Suppressor macrophage treated with lipopolysaccharide for 1 hour (primary cell): Measurements from ENCODE around the gene LGALS3.
A peak's percentile ranks its signal among the peaks of the same experiment; 100 is the strongest.

Source experiments
- DNase-seq, 3 donors: peaks; one replicate each; pipeline ENCODE4 v3.0.0-alpha.2; 2020 to 2022

The LGALS3 gene

GRCh38 chr14:55131370-55132137 is 2.5 kb downstream of the LGALS3 start:
- peak; percentile 61 to 70 (median 66) for DNase-seq

GRCh38 chr14:55133416-55133815 is 4.4 kb downstream of the LGALS3 start:
- DNase-seq: peak; percentile 55 to 76 (median 74)

- no peak for DNase-seq
Observed at GRCh38 chr14:55136241-55136640, 7.2 kb downstream of the LGALS3 start.

GRCh38 chr14:55136885-55137786 is 8.1 kb downstream of the LGALS3 start:
- no peak for DNase-seq

GRCh38 chr14:55138091-55138490 is 9.0 kb downstream of the LGALS3 start:
- DNase-seq: no peak

GRCh38 chr14:55139141-55139540 is 10.1 kb downstream of the LGALS3 start:
- no peak for DNase-seq

GRCh38 chr14:55139696-55140509 is 10.9 kb downstream of the LGALS3 start:
- no peak for DNase-seq

GRCh38 chr14:55141825-55142224 is 12.8 kb downstream of the LGALS3 start:
- DNase-seq: no peak

- no peak for DNase-seq
Observed at GRCh38 chr14:55142466-55142865, 13.4 kb downstream of the LGALS3 start.

- DNase-seq: no peak
Observed at GRCh38 chr14:55146425-55146824, 17.4 kb downstream of the LGALS3 start.

- no peak for DNase-seq
Observed at GRCh38 chr14:55151601-55152000, 22.5 kb downstream of the LGALS3 start.

- DNase-seq: no peak
Observed at GRCh38 chr14:55152052-55152753, 23.2 kb downstream of the LGALS3 start.

- no peak for DNase-seq
Observed at GRCh38 chr14:55153951-55154350, 24.9 kb downstream of the LGALS3 start.

- DNase-seq: no peak
Observed at GRCh38 chr14:55157080-55157479, 28.0 kb downstream of the LGALS3 start.

- no peak for DNase-seq
Observed at GRCh38 chr14:55158412-55158811, 29.4 kb downstream of the LGALS3 start.

GRCh38 chr14:55160989-55161388 is 31.9 kb downstream of the LGALS3 start:
- DNase-seq: peak; percentile 40 to 68 (median 64)

GRCh38 chr14:55170526-55170925 is 41.5 kb downstream of the LGALS3 start:
- DNase-seq: no peak

GRCh38 chr14:55180006-55180405 is 51.0 kb downstream of the LGALS3 start:
- DNase-seq: no peak

- no peak for DNase-seq
Observed at GRCh38 chr14:55180434-55180833, 51.4 kb downstream of the LGALS3 start.

- DNase-seq: no peak
Observed at GRCh38 chr14:55188686-55189295, 59.7 kb downstream of the LGALS3 start.

GRCh38 chr14:55190906-55191202 is 61.8 kb downstream of the LGALS3 start:
- DNase-seq: peak in 1 of 3 donors; percentile 3
